Smooth muscle cell (in vitro differentiated cells): ENCODE results near the gene COMMD2. TPM values are rescaled to one million over a fixed set of nuclear protein-coding genes. Genes with fewer than 3 reads are reported as not detected.
A peak's percentile ranks its signal among the peaks of the same experiment; 100 is the strongest.

Experiments
- DNase-seq: peaks from one replicate; lab custom pipeline; 2025; ENCODE audit not compliant: unreplicated experiment; lab: John Stamatoyannopoulos, UW
- H2AFZ ChIP-seq: fragments of 200-600 bp; sonication (generic); 2 replicates; pipeline ENCODE4 v1.6.0; 2016; ENCODE audit warnings: antibody characterized with exemption, low read depth, mild to moderate bottlenecking
- H3F3A ChIP-seq: fragments of 200-600 bp; sonication (generic); 2 replicates; pipeline ENCODE4 v1.6.0; 2017; ENCODE audit warnings: antibody characterized with exemption, low read depth
- H3K27ac ChIP-seq: fragments of 200-600 bp; sonication (generic); 2 replicates; pipeline ENCODE4 v1.5.1; 2016; ENCODE audit warnings: low read depth, mild to moderate bottlenecking
- H3K27me3 ChIP-seq: fragments of 200-600 bp; sonication (generic); 2 replicates; pipeline ENCODE4 v1.6.1; 2016; ENCODE audit warnings: low read depth, mild to moderate bottlenecking
- H3K36me3 ChIP-seq: fragments of 200-600 bp; sonication (generic); 2 replicates; pipeline ENCODE4 v1.5.1; 2016; ENCODE audit warnings: low read depth
- H3K4me1 ChIP-seq: fragments of 200-600 bp; sonication (generic); 2 replicates; pipeline ENCODE4 v1.5.1; 2016; ENCODE audit warnings: low read depth
- H3K4me2 ChIP-seq: fragments of 200-600 bp; sonication (generic); 2 replicates; pipeline ENCODE4 v1.6.0; 2016; ENCODE audit warnings: mild to moderate bottlenecking
- H3K4me3 ChIP-seq: fragments of 200-600 bp; sonication (generic); 2 replicates; pipeline ENCODE4 v1.5.1; 2016; ENCODE audit warnings: mild to moderate bottlenecking
- H3K79me2 ChIP-seq: fragments of 200-600 bp; sonication (generic); 2 replicates; pipeline ENCODE4 v1.6.0; 2016; ENCODE audit warnings: low read depth, mild to moderate bottlenecking
- H3K9ac ChIP-seq: fragments of 200-600 bp; sonication (generic); 2 replicates; pipeline ENCODE4 v1.6.0; 2016; ENCODE audit warnings: low read depth
- H3K9me3 ChIP-seq: fragments of 200-600 bp; sonication (generic); replicated peaks from 2 replicates; pipeline ENCODE4 v1.5.1; 2016; ENCODE audit warnings: low read depth
- H4K20me1 ChIP-seq: fragments of 200-600 bp; sonication (generic); 2 replicates; pipeline ENCODE4 v1.6.0; 2016; ENCODE audit warnings: low read depth
- CTCF ChIP-seq: fragments of 200-600 bp; sonication (generic); IDR thresholded peaks from 2 replicates; pipeline ENCODE4 v1.5.1; 2017; ENCODE audit warnings: borderline replicate concordance, mild to moderate bottlenecking, antibody characterized with exemption; ENCODE audit not compliant: insufficient read depth, poor library complexity, severe bottlenecking
- WGBS: methylation state at CpG from one replicate; pipeline ENCODE4 v1.1.7; 2016; ENCODE audit warnings: low lambda C conversion rate; 5-methylcytosine and 5-hydroxymethylcytosine counted together
- polyA plus RNA-seq: library from polyadenylated mRNA; unstranded; fragments of >200 nt; fragmentation: Nextera tagmentation; extraction: Ambion mirVana; gene quantifications from 2 replicates; pipeline ENCODE4 v1.2.1, GENCODE V29; 2016
- total RNA-seq: library from RNA; depleted of rRNA; stranded (reverse); fragments of >200 nt; gene quantifications from 2 replicates; pipeline ENCODE4 v1.2.3, GENCODE V29; 2014

The COMMD2 gene
- total and polyA plus RNA-seq, 2 experiments from 2014 or later = 47.5 to 56.3 TPM

GRCh38 chr3:149717391-149718056 is 34.8 kb downstream of the COMMD2 start:
- Histone ChIP-seq H4K20me1 (no peaks in the 10 kb centered on the region), H3K79me2 (no peaks in the 10 kb centered on the region), H3K4me1 (peaks cover 3% of the 10 kb centered on the region), H3K4me2 (peak overlapping the region; percentile 63), H2AFZ (peak overlapping the region; percentile 38), H3K27ac (no peak overlapping the region), H3K9me3 (peaks cover 3% of the 10 kb centered on the region), H3K9ac (no peak overlapping the region), H3K27me3 (no peaks in the 10 kb centered on the region), H3K4me3 (peak overlapping the region; percentile 22), H3F3A (no peaks in the 10 kb centered on the region), H3K36me3 (no peaks in the 10 kb centered on the region)
- TF ChIP-seq CTCF = peak; percentile 77
- DNase-seq = no peak
- WGBS = 10% methylated on average over 2 of the region's 2 CpGs

- H3K27me3 ChIP-seq = no peaks in the 10 kb centered on the region
- 71% methylated on average over 6 of the region's 6 CpGs for WGBS
- H3K79me2 ChIP-seq = no peaks in the 10 kb centered on the region
Measured at GRCh38 chr3:149716984-149717383, 35.3 kb downstream of the COMMD2 start.

GRCh38 chr3:149715247-149715646 is 37.0 kb downstream of the COMMD2 start:
- over 99% methylated on average over 13 of the region's 13 CpGs for WGBS
- Histone ChIP-seq H3F3A (no peaks in the 10 kb centered on the region), H3K79me2 (no peaks in the 10 kb centered on the region), H4K20me1 (no peaks in the 10 kb centered on the region), H3K4me1 (peaks cover 3% of the 10 kb centered on the region), H3K36me3 (no peaks in the 10 kb centered on the region), H3K9me3 (peaks cover 3% of the 10 kb centered on the region), H2AFZ (no peak overlapping the region), H3K27me3 (no peaks in the 10 kb centered on the region), H3K9ac (no peak overlapping the region), H3K4me2 (no peak overlapping the region), H3K27ac (no peak overlapping the region), H3K4me3 (no peak overlapping the region)
- no peak for TF ChIP-seq CTCF
- no peak for DNase-seq

More at GRCh38 chr3:149716984-149717383, 35.3 kb downstream of the COMMD2 start:
- Histone ChIP-seq H2AFZ (peak overlapping the region; percentile 38), H3K9ac (no peak overlapping the region), H3K4me3 (peak overlapping the region; percentile 22), H3K9me3 (peaks cover 3% of the 10 kb centered on the region), H3F3A (no peaks in the 10 kb centered on the region), H4K20me1 (no peaks in the 10 kb centered on the region), H3K4me1 (peaks cover 3% of the 10 kb centered on the region), H3K27ac (no peak overlapping the region), H3K4me2 (peak overlapping the region; percentile 63), H3K36me3 (no peaks in the 10 kb centered on the region)
- TF ChIP-seq CTCF = no peak
- no peak for DNase-seq
